Camera-type eye (tissue), 1 donor: ENCODE measurements around the gene OR5W2. TPM values are rescaled to one million over a fixed set of nuclear protein-coding genes. Genes with fewer than 3 reads are reported as not detected.

ENCODE experiments used
- total RNA-seq: library from RNA; depleted of rRNA; stranded (reverse); fragments of >200 nt; gene quantifications from one replicate; pipeline ENCODE4 v1.2.3, GENCODE V29; 2014

The OR5W2 gene
- not detected for total RNA-seq

DNA sequence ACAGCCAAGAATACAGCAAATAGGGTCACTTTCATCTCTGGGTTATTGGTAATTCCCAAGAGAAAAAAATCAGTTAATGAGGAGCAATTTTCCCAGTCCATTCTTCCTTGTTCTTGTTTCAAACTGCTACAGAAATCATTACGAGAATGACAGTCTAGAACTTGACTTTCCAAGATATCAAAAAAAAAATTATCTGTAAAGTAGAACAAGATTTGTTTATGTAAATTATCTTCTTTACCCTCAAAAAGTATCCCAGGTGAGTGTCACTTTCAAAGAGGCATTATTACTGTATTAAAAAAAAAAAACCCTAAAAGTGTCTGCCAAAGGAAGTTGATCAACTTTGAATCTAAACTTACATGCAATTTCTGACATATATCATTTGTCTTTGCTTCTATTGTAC lies at the start of gene OR5W2:
TSS of gene OR5W2 (minus strand) at position 101 of the 400 bp plus-strand sequence. CDS start at position 101, 0 bp downstream.

DNA sequence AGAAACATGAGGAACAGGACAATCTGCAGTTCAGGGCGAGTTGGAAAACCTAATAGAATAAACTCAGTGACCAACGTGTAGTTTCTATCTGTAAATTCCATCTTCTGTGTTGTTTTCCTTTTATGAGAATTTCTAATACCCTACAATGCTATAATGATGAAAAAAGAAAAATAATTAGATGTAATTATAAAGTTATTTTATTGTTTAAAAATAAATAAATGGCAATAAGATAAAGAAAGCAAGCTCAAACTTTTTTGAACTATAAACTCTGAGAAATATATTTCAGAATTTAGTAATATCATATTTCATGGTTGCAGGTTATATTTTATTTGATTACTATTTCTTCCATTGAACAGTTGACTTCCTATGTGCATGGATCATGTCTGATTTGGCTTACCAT lies 21.9 kb upstream of the OR5W2 start, which contains the start of gene OR5I1:
TSS of gene OR5I1 (minus strand) at position 101 of the 400 bp plus-strand sequence. CDS start at position 101, 0 bp downstream.

DNA sequence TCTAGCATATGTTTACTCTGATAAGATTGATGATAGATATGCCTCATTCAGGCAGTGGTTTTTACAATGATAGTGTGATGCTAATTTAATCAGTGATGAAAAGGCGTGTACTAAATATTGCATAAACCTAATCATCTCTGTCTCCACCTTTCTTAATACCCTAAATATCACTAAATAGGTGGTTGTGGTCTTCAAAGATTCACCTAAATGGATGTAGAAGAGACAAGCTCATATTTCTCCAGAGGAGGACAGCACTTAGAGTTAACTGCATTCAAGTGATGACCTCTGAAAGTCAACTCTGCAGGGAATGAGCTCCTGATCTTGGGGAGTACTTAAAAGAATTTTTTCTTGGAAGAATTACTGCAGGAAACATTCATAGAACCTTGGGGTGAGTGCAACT lies 31.4 kb downstream of the OR5W2 start, which contains the start of gene TRIM51:
TSS of gene TRIM51 (plus strand) at position 301 of the 400 bp plus-strand sequence. CDS start 2,132 bp downstream, outside the sequence.

Other genes with a start within 250 kb of the OR5W2 start
- gene OR5D13, start 141.1 kb downstream of the OR5W2 start, total RNA-seq, result not detected
- gene OR5D14, start 119.0 kb downstream of the OR5W2 start, total RNA-seq, result not detected
- gene OR5L1, start 103.2 kb downstream of the OR5W2 start, total RNA-seq, result not detected
- not detected for gene OR5D18, start 95.0 kb downstream of the OR5W2 start, total RNA-seq
- gene OR5L2, start 87.4 kb downstream of the OR5W2 start, total RNA-seq, result not detected
- gene OR5D16, start 75.8 kb downstream of the OR5W2 start, total RNA-seq, result not detected
- gene TRIM51, start 31.3 kb downstream of the OR5W2 start, total RNA-seq, result not detected
- not detected for gene OR5I1, start 21.8 kb upstream of the OR5W2 start, total RNA-seq
- not detected for gene OR10AG1, start 55.4 kb upstream of the OR5W2 start, total RNA-seq
- not detected for gene OR5F1, start 80.0 kb upstream of the OR5W2 start, total RNA-seq
- gene OR5AS1, start 113.1 kb upstream of the OR5W2 start, total RNA-seq, result not detected
- gene OR8I2, start 178.7 kb upstream of the OR5W2 start, total RNA-seq, result not detected
- not detected for gene OR8H2, start 189.1 kb upstream of the OR5W2 start, total RNA-seq
- not detected for gene OR8H3, start 207.8 kb upstream of the OR5W2 start, total RNA-seq
- gene OR8J3, start 225.6 kb upstream of the OR5W2 start, total RNA-seq, result not detected
- gene OR8K5, start 245.7 kb upstream of the OR5W2 start, total RNA-seq, result not detected